Testis (tissue), 2 donors: ENCODE measurements around the gene THAP8.

ENCODE experiments used
- CTCF ChIP-seq, 3 experiments: fragments of 450-650 bp in 2 of 3; fragments of 200-600 bp in 1 of 3; sonication (generic) in 1 of 3; IDR thresholded peaks; one replicate each; pipeline ENCODE4 v1.5.1; 2016 to 2019; ENCODE audit warnings: antibody characterized with exemption in 3 of 3, mild to moderate bottlenecking in 2 of 3, moderate library complexity in 1 of 3
- POLR2A ChIP-seq: fragments of 450-650 bp; IDR thresholded peaks from one replicate; pipeline ENCODE4 v1.6.1; 2017; ENCODE audit warnings: antibody characterized with exemption, mild to moderate bottlenecking, moderate library complexity

DNA sequence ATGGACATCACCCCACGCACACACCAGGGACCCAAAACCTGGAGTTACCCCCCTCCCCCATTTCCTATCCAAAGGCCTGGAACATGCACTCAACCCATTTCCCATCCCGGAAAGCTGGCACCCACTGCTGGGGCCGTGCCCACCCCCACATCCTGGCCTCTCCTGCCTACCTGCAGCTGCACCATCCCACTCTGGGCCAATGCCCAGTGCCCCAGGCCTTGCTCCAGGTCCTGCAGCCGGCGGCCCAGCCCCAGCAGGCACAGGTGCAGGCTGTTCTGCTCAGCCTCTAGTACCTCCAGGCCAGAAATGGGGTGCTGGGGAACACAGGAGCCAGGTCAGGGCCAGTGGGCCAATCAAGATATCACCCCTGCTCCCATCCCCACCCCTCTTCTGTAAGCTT, 47.1 kb downstream of the THAP8 start:
- no peak for TF ChIP-seq CTCF (IDR thresholded peaks at IDR 0.05)
- no peak for TF ChIP-seq POLR2A
